SK-N-SH (cell line): ENCODE measurements around the gene C18orf32. TPM values are rescaled to one million over a fixed set of nuclear protein-coding genes. Genes with fewer than 3 reads are reported as not detected.
"Not testable (repeated sequence)": the region's sequence is repeated elsewhere in the genome, so short reads cannot be mapped to it uniquely, and the experiment has no call there.

Source experiments
- CTCF ChIA-PET: fragments of 300-600, 350-600 bp; formaldehyde crosslinking; extraction: SDS; loops from one replicate; lab custom pipeline; 2021; lab: Yijun Ruan, JAX
- POLR2A ChIA-PET: fragments of 350-600 bp; sonication (Branson Sonifier 250); formaldehyde crosslinking; extraction: SDS; loops from one replicate; lab custom pipeline; 2020; ENCODE audit warnings: antibody characterized with exemption, inconsistent platforms; lab: Yijun Ruan, JAX
- DNase-seq: peaks from one replicate; pipeline ENCODE4 v3.0.0; 2012
- H2AFZ ChIP-seq: fragments of 200-600 bp; sonication (generic); 2 replicates; pipeline ENCODE4 v1.8.1; 2016; ENCODE audit warnings: antibody characterized with exemption, mild to moderate bottlenecking, low read depth
- H3F3A ChIP-seq: fragments of 200-600 bp; sonication (generic); replicated peaks from 2 replicates; pipeline ENCODE3; 2016; ENCODE audit warnings: antibody characterized with exemption, mild to moderate bottlenecking; ENCODE audit not compliant: insufficient read depth
- H3K27ac ChIP-seq, 2 experiments: fragments of 200-500 bp in 1 of 2; fragments of 200-600 bp in 1 of 2; sonication (Bioruptor generic) in 1 of 2; sonication (generic), shearing (Covaris generic) in 1 of 2; 2 replicates each; pipeline versions ENCODE4 v1.5.1 to v1.6.1; 2014 to 2016; ENCODE audit warnings: low read depth in 2 of 2, inconsistent platforms in 1 of 2, low read length in 1 of 2, mild to moderate bottlenecking in 1 of 2, mixed read lengths in 1 of 2
- H3K27me3 ChIP-seq: fragments of 200-600 bp; sonication (generic), shearing (Covaris generic); 2 replicates; pipeline ENCODE4 v1.6.1; 2016; ENCODE audit warnings: mixed run types; ENCODE audit not compliant: insufficient read depth
- H3K36me3 ChIP-seq, 2 experiments: fragments of 200-500 bp in 1 of 2; fragments of 200-600 bp in 1 of 2; sonication (Bioruptor generic) in 1 of 2; sonication (generic) in 1 of 2; replicated peaks in 1 of 2; 2 replicates each; pipeline versions ENCODE3 to v1.5.1; 2014 to 2016; ENCODE audit warnings: low read length in 1 of 2, mild to moderate bottlenecking in 1 of 2; ENCODE audit not compliant: insufficient read depth in 2 of 2, control insufficient read depth in 1 of 2
- H3K4me1 ChIP-seq, 2 experiments: fragments of 200-500 bp in 1 of 2; fragments of 200-600 bp in 1 of 2; sonication (Bioruptor generic) in 1 of 2; sonication (generic), shearing (Covaris generic) in 1 of 2; 2 replicates each; pipeline versions ENCODE4 v1.5.1 to v1.6.1; 2014 to 2016; ENCODE audit warnings: low read depth in 1 of 2, low read length in 1 of 2, mixed run types in 1 of 2; ENCODE audit not compliant: insufficient read depth in 2 of 2, control insufficient read depth in 1 of 2
- H3K4me2 ChIP-seq: fragments of 200-600 bp; sonication (generic), shearing (Covaris generic); 2 replicates; pipeline ENCODE4 v1.6.1; 2017; ENCODE audit warnings: mixed run types
- H3K4me3 ChIP-seq, 2 experiments: fragments of 200-500 bp in 1 of 2; fragments of 200-600 bp in 1 of 2; sonication (Bioruptor generic) in 1 of 2; sonication (generic), shearing (Covaris generic) in 1 of 2; 2 replicates each; pipeline versions ENCODE4 v1.5.1 to v1.8.1; 2014 to 2016; ENCODE audit warnings: low read depth in 2 of 2, inconsistent platforms in 1 of 2, low read length in 1 of 2, mild to moderate bottlenecking in 1 of 2, mixed read lengths in 1 of 2, moderate library complexity in 1 of 2
- H3K79me2 ChIP-seq: fragments of 200-600 bp; sonication (generic); 2 replicates; pipeline ENCODE4 v1.8.1; 2017; ENCODE audit warnings: mild to moderate bottlenecking; ENCODE audit not compliant: insufficient read depth
- H3K9ac ChIP-seq: fragments of 200-600 bp; sonication (generic); 2 replicates; pipeline ENCODE4 v1.6.1; 2017; ENCODE audit warnings: mixed run types
- H3K9me2 ChIP-seq: fragments of 200-600 bp; sonication (generic); 2 replicates; pipeline ENCODE4 v1.6.1; 2017; ENCODE audit warnings: mixed run types
- H3K9me3 ChIP-seq: fragments of 200-600 bp; sonication (generic); 2 replicates; pipeline ENCODE4 v1.6.1; 2017; ENCODE audit warnings: mixed run types, mild to moderate bottlenecking, moderate library complexity
- H4K20me1 ChIP-seq: fragments of 200-600 bp; sonication (generic); 2 replicates; pipeline ENCODE4 v1.6.1; 2017; ENCODE audit warnings: mild to moderate bottlenecking, mixed run types; ENCODE audit not compliant: insufficient read depth
- ELF1 ChIP-seq: IDR thresholded peaks from 2 replicates; pipeline ENCODE4 v1.4.0; 2012
- FOSL2 ChIP-seq: IDR thresholded peaks from 2 replicates; pipeline ENCODE4 v1.4.0; 2012; ENCODE audit warnings: low read depth, mild to moderate bottlenecking, moderate library complexity, borderline replicate concordance
- GATA2 ChIP-seq: sonication (generic); formaldehyde crosslinking; IDR thresholded peaks from 2 replicates; pipeline ENCODE4 v1.5.0; 2020; ENCODE audit warnings: mild to moderate bottlenecking, missing genetic modification reagents
- MEF2A ChIP-seq: IDR thresholded peaks from 2 replicates; pipeline ENCODE4 v1.4.0; 2012; ENCODE audit warnings: low read depth, borderline replicate concordance
- MXI1 ChIP-seq: IDR thresholded peaks from 2 replicates; pipeline ENCODE4 v1.6.1; 2012; ENCODE audit warnings: mild to moderate bottlenecking, low read depth, low read length, improper control_type of control experiment
- NFIC ChIP-seq: IDR thresholded peaks from 2 replicates; pipeline ENCODE4 v1.4.0; 2012; ENCODE audit warnings: borderline replicate concordance
- NRF1 ChIP-seq: IDR thresholded peaks from 2 replicates; pipeline ENCODE4 v1.6.1; 2012; ENCODE audit warnings: low read depth, mild to moderate bottlenecking, low read length
- RFX5 ChIP-seq: IDR thresholded peaks from 2 replicates; pipeline ENCODE4 v1.6.1; 2012; ENCODE audit warnings: mild to moderate bottlenecking, improper control_type of control experiment, low read length
- SIN3A ChIP-seq: IDR thresholded peaks from 2 replicates; pipeline ENCODE4 v1.6.1; 2012; ENCODE audit warnings: low read depth, mild to moderate bottlenecking, low read length, moderate library complexity, borderline replicate concordance
- SMC3 ChIP-seq: IDR thresholded peaks from 2 replicates; pipeline ENCODE4 v1.6.1; 2012; ENCODE audit warnings: low read depth, low read length, improper control_type of control experiment
- TAF1 ChIP-seq: IDR thresholded peaks from 2 replicates; pipeline ENCODE4 v1.6.1; 2012; ENCODE audit warnings: low read depth, mild to moderate bottlenecking, low read length, moderate library complexity, borderline replicate concordance
- TEAD4 ChIP-seq: IDR thresholded peaks from 2 replicates; pipeline ENCODE4 v1.4.0; 2012; ENCODE audit warnings: mild to moderate bottlenecking, borderline replicate concordance; ENCODE audit not compliant: insufficient read depth
- USF2 ChIP-seq: fragments of 150-350 bp; IDR thresholded peaks from 2 replicates; pipeline ENCODE4 v1.6.1; 2017; ENCODE audit warnings: antibody characterized with exemption, low read length, low read depth, borderline replicate concordance
- WGBS: methylation state at CpG from one replicate; pipeline ENCODE4 v1.1.6; 2017; ENCODE audit warnings: low lambda C conversion rate; 5-methylcytosine and 5-hydroxymethylcytosine counted together
- polyA plus RNA-seq, 3 experiments: library from polyadenylated mRNA; depleted of rRNA; stranded (reverse); fragments of >200 nt; gene quantifications; 2 replicates each; pipeline ENCODE4 v1.2.3, GENCODE V29; 2012
- TF ChIP-seq, protein P1 (sequence below): IDR thresholded peaks from 2 replicates; pipeline ENCODE4 v1.4.0; 2012; ENCODE audit warnings: low read depth, borderline replicate concordance
- TF ChIP-seq, protein P2 (sequence below): IDR thresholded peaks from 2 replicates; pipeline ENCODE4 v1.6.1; 2012; ENCODE audit warnings: mild to moderate bottlenecking, low read depth, low read length, moderate library complexity

The C18orf32 gene
- polyA plus RNA-seq, 1 of the 3 experiments (the other 2 are of a cell fraction) = 29.4 TPM

DNA sequence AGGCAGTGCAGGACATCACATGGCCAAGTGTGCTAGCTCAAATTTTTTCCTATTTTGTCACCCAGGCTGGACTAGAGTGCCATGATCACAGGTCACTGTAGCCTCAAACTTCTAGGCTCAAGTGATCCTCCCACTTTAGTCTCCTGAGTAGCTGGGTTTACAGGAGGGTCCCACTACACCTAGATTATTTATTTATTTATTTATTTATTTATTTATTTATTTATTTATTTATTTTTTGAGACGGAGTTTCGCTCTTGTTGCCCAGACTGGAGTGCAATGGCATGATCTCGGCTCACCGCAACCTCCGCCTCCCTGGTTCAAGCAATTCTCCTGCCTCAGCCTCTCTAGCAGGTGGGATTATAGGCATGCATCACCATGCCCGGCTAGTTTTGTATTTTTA is 12.1 kb downstream of the C18orf32 start:
- DNase-seq, H3K4me1 ChIP-seq, H3K27me3 ChIP-seq, H2AFZ ChIP-seq, H3K9me2 ChIP-seq, H4K20me1 ChIP-seq, H3K4me3 ChIP-seq, H3K4me2 ChIP-seq, H3K27ac ChIP-seq, H3K9ac ChIP-seq, H3K9me3 ChIP-seq, H3K79me2 ChIP-seq: not testable (repeated sequence)
- WGBS = 98% methylated on average over 6 of the region's 6 CpGs
- ChIA-PET CTCF (interaction anchor here (1.3 kb wide), 1 partner anchor 12 kb away, joined by 5 read pairs; the partner anchor contains the start of gene C18orf32), POLR2A (interaction anchor here (2.9 kb wide), 1 partner anchor 12 kb away, joined by 9 read pairs; the partner anchor contains the start of gene C18orf32)
- peaks cover 5 to 14% of the 10 kb centered on the region in 2 experiments for H3K36me3 ChIP-seq
- H3F3A ChIP-seq = peaks cover 16% of the 10 kb centered on the region

DNA sequence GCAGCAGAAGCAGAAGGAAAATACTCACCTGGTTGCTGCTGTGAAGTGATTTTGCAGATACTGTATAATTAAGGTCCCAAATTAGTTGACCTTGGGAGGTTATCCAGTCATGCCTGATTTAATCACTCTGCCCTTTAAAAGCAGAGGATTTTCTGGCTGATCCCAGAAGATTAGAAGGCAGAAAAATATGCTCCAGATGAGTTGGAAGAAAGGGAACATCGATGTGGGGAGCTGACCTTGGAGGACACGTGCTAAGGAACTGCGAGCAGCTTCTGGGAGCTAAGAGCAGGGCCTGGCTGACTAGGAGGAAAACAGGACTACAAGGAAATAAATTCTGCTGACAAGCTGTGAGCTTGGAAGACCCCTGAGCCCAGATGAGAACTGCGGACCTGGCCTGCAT is 13.3 kb downstream of the C18orf32 start:
- TF ChIP-seq NFIC (no peak), GATA2 (CRISPR knock-in tag) (peak; percentile 44; the same call in 1 of the 2 replicates), FOSL2 (no peak)
- H3K4me3 ChIP-seq = no peak overlapping the region
- 66% methylated on average over 4 of the region's 4 CpGs for WGBS
- CTCF ChIA-PET = interaction anchor here (0.8 to 1.3 kb wide), 3 partner anchors 13 to 64 kb away, joined by 3 to 5 read pairs (median 4); partner anchors contain the start of genes C18orf32 and DYM
- H3K9ac ChIP-seq = no peak overlapping the region
- peaks cover 4 to 9% of the 10 kb centered on the region in 2 experiments; a peak in 2 of 4 replicates for H3K4me1 ChIP-seq
- peaks cover 12% of the 10 kb centered on the region for H3F3A ChIP-seq
- H3K79me2 ChIP-seq = no peaks in the 10 kb centered on the region
- H3K9me3 ChIP-seq = no peaks in the 10 kb centered on the region
- H3K36me3 ChIP-seq = peaks cover 1 to 2% of the 10 kb centered on the region in 2 experiments
- POLR2A ChIA-PET = no interaction called here
- no peak overlapping the region for H3K4me2 ChIP-seq
- H3K27me3 ChIP-seq = no peaks in the 10 kb centered on the region
- no peak for DNase-seq
- no peak overlapping the region for H2AFZ ChIP-seq
- H3K27ac ChIP-seq = no peak overlapping the region
- no peaks in the 10 kb centered on the region for H3K9me2 ChIP-seq
- no peaks in the 10 kb centered on the region for H4K20me1 ChIP-seq

DNA sequence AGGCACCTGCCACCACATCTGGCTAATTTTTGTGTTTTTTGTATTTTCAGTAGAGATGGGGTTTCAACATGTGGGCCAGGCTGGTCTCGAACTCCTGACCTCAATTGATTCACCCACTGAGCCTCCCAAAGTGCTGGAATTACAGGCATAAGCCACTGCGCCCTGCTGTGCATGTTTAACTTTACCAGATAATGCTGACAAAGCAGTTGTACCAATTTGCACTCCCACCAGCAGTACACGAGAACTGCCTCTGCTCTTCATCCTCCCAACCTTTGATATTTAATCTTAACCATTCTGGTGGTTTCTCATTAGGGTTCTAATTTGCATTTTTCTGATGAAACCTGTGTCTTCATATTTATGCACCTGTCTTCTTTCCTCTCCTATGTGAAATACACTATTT is 14.6 kb downstream of the C18orf32 start:
- POLR2A ChIA-PET = no interaction called here
- CTCF ChIA-PET = no interaction called here
- 79% methylated on average over 3 of the region's 3 CpGs for WGBS
- no peak overlapping the region for H3K9ac ChIP-seq
- no peaks in the 10 kb centered on the region for H3K9me3 ChIP-seq
- H3K27me3 ChIP-seq = no peaks in the 10 kb centered on the region
- peaks cover 11% of the 10 kb centered on the region for H3F3A ChIP-seq
- H3K27ac ChIP-seq = no peak overlapping the region
- no peaks in the 10 kb centered on the region for H4K20me1 ChIP-seq
- H3K4me1 ChIP-seq = peaks cover 4 to 9% of the 10 kb centered on the region in 2 experiments; a peak in 2 of 4 replicates
- H2AFZ ChIP-seq = no peak overlapping the region
- H3K4me2 ChIP-seq = no peak overlapping the region
- no peaks in the 10 kb centered on the region for H3K9me2 ChIP-seq
- H3K79me2 ChIP-seq = no peaks in the 10 kb centered on the region
- no peak for DNase-seq
- H3K36me3 ChIP-seq = no peaks in the 10 kb centered on the region
- no peak overlapping the region for H3K4me3 ChIP-seq
- TF ChIP-seq MXI1 (no peak), TAF1 (no peak), SMC3 (no peak), ELF1 (no peak), USF2 (no peak), TEAD4 (no peak), RFX5 (no peak), SIN3A (no peak), NFIC (no peak), MEF2A (no peak), NRF1 (no peak)
- TF ChIP-seq, protein P1, sequence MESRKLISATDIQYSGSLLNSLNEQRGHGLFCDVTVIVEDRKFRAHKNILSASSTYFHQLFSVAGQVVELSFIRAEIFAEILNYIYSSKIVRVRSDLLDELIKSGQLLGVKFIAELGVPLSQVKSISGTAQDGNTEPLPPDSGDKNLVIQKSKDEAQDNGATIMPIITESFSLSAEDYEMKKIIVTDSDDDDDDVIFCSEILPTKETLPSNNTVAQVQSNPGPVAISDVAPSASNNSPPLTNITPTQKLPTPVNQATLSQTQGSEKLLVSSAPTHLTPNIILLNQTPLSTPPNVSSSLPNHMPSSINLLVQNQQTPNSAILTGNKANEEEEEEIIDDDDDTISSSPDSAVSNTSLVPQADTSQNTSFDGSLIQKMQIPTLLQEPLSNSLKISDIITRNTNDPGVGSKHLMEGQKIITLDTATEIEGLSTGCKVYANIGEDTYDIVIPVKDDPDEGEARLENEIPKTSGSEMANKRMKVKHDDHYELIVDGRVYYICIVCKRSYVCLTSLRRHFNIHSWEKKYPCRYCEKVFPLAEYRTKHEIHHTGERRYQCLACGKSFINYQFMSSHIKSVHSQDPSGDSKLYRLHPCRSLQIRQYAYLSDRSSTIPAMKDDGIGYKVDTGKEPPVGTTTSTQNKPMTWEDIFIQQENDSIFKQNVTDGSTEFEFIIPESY = no peak
- TF ChIP-seq, protein P2, sequence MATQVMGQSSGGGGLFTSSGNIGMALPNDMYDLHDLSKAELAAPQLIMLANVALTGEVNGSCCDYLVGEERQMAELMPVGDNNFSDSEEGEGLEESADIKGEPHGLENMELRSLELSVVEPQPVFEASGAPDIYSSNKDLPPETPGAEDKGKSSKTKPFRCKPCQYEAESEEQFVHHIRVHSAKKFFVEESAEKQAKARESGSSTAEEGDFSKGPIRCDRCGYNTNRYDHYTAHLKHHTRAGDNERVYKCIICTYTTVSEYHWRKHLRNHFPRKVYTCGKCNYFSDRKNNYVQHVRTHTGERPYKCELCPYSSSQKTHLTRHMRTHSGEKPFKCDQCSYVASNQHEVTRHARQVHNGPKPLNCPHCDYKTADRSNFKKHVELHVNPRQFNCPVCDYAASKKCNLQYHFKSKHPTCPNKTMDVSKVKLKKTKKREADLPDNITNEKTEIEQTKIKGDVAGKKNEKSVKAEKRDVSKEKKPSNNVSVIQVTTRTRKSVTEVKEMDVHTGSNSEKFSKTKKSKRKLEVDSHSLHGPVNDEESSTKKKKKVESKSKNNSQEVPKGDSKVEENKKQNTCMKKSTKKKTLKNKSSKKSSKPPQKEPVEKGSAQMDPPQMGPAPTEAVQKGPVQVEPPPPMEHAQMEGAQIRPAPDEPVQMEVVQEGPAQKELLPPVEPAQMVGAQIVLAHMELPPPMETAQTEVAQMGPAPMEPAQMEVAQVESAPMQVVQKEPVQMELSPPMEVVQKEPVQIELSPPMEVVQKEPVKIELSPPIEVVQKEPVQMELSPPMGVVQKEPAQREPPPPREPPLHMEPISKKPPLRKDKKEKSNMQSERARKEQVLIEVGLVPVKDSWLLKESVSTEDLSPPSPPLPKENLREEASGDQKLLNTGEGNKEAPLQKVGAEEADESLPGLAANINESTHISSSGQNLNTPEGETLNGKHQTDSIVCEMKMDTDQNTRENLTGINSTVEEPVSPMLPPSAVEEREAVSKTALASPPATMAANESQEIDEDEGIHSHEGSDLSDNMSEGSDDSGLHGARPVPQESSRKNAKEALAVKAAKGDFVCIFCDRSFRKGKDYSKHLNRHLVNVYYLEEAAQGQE = no peak
